HG02798 (cell line): ENCODE results near the gene TIMM50.
"Not testable (repeated sequence)": the region's sequence is repeated elsewhere in the genome, so short reads cannot be mapped to it uniquely, and the experiment has no call there.

Source experiments
- ATAC-seq: cut with Tn5 transposase; IDR thresholded peaks from one replicate; pipeline ENCODE4 v1.9.1; 2021; ENCODE audit warnings: mild to moderate bottlenecking; ENCODE audit not compliant: unreplicated experiment, poor library complexity

Gene TIMM50

DNA sequence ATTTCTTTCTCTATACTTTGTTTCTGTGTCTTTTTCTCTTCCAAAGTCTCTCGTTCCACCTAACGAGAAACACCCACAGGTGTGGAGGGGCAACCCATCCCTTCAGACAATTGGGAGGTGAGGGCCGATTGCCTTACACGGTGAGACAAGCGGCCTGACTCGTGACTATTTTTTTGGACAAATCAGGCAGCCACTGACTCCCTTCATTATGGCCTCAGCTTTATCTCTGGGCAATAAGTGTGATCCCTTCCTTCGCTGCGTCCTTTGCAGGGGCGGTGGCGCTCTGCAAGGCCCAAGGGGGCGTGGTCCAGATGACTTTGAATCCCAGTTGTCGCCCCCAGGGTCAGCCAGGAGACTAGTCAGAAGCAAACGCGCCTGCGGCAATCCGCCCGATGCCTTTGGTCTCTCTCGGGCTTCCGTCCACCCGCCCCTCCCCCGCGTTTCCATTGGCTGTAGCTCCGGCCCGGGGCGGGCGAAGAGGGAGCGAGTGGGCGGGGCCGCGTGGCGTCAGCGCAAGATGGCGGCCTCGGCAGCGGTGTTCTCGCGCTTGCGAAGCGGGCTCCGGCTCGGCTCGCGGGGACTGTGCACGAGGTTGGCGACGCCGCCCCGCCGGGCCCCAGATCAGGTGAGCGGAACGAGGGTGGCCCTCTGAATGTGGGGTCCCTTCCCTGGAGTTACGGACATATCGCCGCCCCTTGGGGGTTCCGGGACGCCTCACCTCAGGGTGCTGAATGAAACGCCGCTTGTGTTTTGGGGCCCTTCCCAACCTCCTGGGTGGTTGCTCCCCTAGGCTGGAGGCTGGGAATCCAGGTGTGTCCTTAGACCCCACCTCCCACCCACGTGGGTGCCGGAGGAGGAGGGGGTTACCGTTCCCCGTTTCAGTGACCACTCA is at the start of gene TIMM50:
Gene TIMM50, plus strand, starts transcription at position 502 of the 892 bp plus-strand sequence. Its CDS starts 16 bp downstream, at position 518.
- peak; percentile 96 for ATAC-seq

DNA sequence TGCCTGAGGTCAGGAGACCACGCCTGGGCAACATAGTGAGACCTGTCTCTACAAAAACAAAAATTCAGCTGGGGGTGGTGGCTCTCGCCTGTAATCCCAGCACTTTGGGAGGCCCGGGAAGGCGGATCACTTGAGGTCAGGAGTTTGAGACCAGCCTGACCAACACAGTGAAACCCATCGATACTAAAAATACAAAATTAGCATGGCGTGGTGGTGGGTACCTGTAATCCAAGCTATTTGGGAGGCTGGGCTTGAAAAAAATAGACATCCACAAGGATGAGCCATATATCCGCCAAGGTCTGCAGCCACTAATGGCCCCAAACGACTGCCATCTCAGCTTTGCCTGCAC is 48.0 kb upstream of the TIMM50 start:
- ATAC-seq, result no peak

DNA sequence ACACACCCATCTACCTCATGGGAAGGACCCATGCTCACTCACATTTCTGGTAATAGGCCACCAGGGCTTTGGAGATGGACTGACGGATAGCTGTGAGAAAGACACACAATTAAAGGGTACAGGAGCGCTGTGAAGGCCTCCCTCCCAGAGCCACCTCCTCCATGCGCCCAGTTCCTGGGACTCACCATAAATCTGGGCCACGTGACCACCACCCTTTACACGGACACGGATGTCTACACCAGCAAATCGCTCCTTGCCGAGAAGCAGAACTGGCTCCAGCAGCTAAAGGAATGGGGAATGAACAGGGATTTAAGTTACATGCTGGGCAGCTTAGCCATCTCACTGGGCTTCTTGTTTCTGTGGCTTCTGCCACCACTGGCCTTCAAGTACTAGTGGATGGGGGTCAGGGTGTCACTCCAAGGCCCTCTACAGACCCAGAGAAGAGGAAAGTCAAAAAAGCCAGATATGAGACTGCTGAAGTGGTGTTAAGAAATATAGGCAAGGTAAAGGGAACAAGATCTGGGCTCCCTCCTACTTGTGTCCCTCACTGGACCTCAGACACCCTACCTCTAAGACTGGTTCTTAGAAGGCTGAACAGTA is 47.1 kb upstream of the TIMM50 start:
- no peak for ATAC-seq

DNA sequence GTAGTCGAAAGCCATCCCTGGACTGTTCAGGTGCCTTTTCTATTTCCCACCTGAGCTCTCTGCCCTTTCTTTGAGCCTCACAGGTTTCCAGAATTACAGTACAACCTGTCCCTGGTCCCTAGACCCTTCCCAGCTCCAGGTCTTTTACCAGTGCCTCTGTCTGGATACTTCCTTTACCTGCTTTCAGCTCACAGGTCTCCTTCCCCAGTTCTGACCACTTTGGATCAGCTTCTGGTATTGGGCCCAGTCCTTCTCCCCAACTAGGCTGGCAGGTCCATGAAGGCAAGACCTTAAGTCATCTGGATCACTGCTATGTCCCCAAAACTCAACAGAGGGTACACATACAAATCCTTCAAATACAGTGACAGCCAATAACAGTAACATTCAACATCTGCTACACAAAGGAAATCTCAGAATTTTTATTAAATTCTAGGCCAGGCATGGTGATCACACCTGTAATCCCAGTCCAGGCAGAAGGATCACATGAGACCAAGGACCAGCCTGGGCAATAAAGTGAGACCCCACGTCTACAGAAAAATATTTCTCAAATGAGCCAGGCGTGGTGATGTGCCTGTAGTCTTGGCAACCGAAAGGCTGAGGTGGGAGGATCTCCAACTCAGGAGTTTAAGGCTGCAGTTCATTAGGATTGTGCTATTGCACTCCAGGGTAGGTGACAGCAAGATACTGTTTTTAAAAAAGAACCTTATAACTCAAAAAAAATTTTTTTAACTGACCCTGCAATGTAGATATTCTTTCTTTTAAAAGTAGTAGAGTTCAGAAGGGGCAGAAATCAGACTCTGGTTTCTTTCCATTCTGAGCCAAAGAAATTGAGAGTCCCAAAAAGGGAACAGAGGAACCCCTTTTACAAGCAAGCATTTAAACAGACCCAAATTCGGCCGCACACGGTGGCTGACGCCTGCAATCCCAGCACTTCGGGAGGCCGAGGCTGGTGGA is 46.2 kb upstream of the TIMM50 start:
- no peak for ATAC-seq

DNA sequence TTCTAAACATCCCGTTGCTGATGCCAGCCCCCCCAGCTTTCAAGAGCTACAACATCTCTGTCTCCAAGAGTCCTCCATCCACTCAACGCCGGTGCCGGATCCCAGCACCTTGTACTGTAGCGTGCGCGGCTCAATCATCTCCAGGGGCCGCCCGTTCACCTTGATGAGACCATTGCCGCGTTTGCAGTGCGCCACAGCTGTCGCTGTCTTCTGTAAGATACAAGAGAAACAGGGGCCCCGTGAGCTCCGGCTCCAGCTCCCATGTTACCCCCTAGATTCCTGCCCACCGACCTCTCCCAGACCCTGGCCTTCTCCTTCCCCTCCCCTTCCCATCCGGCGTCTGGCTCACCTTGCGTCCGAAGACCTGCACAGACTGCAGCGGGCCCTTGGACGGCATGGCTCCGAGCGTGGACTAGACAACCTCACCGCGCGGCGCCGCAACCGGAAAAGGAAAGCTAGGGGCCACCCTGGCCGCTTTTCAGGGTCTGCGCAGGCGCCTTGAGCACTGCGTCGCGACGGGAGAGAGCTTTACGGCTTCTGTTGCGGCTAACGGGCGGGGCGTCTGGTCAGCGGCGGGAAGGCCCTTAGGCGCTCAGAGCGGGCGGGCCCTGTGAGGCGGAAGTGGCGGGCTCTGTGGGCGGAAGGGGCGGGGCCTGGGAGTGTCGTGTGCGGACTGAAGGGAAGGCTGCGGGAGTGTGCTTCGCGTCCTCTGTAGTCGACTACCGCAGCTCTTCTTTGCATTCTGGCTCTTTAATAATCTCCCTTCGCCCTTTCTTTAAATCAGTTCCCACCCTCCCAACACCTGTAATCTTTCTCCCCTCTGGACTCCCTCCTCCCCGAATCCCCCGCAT is 44.9 kb upstream of the TIMM50 start, which contains the start of gene RPS16:
Gene RPS16, minus strand, starts transcription at position 451 of the 851 bp plus-strand sequence. Its CDS starts 54 bp downstream, at position 397.
- peak; percentile 90 for ATAC-seq

DNA sequence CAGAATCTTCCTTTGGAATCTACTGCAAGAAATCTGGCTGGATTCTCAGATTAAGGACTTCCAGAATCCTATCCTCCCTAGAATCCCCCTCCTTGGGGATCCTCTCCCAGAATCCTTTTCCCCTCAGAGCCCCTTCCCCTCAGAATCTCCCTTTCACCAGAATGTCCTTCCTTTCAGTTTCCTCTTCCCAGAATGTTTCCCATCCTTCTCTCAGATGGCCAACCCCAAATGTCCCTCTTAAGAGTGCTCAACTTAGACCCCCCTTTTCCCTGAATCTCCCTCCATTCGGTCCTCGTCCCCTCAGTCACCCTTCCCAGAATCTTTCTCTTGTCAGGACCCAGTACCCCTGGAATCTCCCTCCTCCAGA is 44.3 kb upstream of the TIMM50 start:
- ATAC-seq, result no peak

DNA sequence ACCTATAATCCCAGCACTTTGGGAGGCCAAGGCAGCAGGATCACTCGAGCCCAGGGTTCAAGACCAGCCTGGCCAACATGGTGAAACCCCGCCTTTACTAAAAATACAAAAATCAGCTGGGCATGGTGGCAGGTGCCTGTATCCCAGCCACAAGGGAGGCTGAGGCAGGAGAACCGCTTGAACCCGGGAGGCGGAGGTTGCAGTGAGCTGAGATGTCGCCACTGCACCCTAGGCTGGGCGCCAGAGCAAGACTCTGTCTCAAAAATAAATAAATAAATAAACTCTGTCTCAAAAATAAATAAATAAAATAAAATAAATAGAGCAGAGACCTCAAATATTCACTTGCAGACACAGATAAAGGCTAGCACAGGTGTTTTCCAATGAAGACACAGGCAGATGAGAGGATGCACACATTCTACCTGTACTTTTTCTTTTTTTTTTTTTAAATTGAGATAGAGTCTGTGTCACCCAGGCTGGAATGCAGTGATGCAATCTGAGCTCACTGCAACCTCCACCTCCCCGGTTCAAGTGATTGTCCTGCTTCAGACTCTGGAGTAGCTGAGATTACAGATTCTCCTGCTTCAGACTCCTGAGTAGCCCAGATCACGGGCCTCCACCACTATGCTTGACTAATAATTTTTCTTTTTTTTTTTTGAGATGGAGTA is 42.2 kb upstream of the TIMM50 start:
- no peak for ATAC-seq

DNA sequence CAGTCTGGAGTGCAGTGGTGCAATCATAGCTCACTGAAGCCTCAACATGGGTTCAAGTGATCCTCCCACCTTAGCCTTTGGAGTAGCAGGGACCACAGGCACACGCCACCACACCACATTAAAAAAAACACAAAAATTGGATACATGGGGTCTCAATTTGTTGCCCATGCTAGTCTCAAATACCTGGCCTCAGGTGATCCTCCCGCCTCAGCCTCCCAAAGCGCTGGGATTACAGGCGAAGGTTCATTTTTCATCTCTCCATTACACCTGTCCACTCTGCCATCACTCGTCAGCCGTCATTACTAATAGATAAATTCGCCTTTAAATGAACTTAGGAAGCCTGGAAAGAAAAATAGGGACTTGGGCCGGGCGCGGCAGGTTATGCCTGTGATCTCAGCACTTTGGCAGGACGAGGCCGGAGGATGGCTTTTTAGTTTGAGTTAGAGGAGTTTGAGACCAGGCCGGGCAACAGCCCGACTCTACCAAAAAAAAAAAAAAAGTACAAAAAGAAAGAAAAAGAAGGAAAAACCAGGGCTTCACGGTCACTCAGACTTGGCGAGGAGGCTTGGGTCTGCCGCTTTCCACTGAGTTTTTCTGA is 35.9 kb upstream of the TIMM50 start:
- no peak for ATAC-seq

DNA sequence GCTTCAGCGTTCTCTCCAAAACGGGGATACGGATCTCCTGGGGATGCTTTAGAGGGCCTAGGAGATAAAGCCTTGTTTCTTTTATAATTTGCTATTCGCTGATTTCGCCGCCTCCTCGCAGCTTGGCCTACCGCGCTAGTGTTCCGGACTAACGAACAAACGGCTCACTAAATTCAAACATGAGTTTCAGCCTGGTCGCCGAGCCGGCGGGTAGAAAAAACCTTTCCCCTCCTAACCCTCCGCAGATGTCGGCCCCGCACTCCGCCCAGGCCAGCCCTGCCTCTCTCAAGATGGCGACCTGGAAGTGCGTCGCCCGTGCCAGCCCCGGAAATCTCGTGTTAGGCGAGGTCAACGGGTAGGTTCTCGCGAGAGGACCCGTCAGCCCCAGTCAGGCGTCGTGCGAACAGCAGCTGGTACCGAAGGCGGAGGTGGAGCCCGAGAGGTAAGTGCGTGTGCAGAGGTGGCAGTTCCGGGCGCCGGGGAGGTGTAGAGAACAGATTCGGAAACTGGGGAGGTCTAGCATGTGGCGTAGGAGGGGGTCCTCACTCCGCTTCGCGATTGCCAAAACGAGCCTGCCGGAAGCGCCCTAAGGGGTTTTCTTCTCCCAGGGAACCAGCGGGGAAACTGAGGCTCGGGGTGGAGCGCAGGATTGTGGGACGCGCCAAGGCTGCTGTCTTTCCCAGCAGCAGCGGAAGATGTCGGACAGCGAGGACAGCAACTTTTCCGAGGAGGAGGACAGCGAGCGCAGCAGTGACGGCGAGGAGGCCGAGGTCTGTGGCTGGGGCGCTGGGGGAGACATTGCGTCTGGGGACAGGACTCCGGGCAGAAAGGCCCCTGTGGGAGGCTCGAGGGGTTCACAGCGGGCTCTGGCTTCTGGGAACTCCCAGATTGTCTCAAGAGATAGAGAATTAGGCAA is 35.2 kb upstream of the TIMM50 start, which contains the start of gene SUPT5H:
Gene SUPT5H, plus strand, starts transcription at position 387 of the 916 bp plus-strand sequence. Its CDS starts 309 bp downstream, at position 696.
- ATAC-seq, result peak; percentile 93

DNA sequence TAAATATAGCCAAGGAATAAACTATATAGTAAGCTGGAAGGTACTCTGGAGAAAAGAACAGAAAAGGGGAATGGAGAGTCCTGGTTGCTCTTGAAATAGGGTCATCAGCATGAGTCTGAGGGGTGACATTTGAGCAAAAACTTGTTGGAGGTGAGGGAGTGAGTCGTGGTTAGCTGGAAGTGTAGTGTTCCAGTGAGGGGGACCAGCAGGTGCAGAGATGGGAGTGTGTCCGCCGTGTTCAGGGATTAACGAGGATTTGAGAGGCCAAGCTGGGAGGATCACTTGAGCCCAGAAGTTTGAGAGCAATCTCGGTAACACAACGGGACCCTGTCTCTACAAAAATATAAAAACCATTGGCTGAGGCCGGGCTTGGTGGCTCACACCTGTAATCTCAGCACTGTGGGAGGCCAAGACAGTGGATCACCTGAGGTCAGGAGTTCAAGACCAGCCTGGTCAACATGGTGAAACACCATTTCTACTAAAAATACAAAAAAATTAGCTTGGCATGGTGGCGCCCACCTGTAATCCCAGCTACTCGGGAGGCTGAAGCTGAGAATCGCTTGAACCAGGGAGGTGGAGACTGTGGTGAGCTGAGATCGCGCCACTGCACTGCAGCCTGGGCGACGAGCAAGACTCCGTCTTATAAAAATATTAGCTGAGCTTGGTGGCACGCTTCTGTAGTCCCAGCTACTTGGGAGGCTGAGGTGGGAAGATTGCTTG is 34.1 kb upstream of the TIMM50 start:
- ATAC-seq, result no peak

DNA sequence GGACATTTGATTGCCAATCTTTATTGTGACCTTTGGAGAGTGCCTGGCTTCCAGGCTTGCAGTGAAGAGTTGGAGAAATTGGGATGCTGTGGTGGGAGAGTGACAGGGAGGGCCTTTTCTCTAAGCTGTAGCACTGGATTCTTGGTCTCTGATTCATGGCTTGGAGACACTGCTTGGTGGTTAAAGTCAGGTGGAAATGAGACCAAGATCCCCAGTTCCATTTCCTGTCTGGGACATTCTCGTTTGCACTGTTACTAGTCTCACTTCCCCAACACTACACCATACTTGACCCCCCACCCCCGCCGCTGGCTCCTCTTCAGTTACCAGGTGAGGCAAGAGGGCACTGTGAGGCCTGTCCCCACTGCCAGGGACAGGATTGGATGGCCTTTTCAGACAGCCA is 32.4 kb upstream of the TIMM50 start:
- no peak for ATAC-seq

DNA sequence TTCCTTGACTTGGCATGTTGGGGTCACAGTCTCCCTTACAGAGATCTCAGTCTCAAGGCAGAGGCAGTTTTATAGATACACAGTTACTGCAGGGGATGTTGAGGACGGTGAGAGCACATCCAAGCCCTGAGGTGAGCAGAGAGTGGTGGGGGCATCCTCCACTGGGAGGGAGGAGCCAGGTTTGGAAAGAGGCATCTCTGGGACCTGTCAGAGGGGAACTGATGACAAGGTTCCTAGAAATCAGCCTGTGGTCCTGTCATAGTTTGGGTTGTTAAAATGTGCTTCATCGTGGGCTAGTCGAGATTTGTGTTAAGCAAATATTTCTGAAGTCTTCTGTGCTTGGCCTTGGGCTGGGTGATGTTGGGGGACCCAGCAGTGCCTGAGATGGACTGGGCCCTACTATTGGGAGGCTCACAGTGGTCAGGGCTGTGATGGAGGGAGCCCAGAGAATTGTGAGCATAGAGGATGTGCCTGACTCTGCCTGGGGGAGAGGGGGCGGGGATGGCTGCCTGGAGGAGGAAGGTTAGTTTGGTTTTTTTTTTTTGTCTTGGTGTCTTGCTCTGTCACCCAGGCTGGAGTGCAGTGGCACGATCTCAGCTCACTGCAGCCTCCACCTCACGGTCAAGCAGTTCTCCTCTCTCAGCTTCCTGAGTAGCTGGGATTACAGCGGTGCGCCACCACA is 31.4 kb upstream of the TIMM50 start:
- no peak for ATAC-seq

DNA sequence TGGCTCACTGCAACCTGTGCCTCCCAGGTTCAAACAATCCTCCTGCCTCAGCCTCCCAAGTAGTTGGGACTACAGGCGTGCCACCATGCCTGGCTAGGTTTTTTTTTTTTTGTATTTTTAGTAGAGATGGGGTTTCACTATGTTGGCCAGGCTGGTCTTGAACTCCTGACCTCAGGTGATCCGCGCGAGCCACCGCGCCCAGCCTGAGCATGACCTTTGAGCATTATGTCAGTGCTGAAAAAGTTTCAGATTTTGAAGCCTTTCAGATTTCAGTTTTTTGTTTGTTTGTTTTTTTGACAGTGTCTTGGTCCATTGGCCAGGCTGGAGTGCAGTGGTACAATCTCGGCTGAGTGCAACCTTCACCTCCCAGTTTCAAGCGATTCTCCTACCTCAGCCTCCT is 29.4 kb upstream of the TIMM50 start:
- ATAC-seq, result not testable (repeated sequence)

DNA sequence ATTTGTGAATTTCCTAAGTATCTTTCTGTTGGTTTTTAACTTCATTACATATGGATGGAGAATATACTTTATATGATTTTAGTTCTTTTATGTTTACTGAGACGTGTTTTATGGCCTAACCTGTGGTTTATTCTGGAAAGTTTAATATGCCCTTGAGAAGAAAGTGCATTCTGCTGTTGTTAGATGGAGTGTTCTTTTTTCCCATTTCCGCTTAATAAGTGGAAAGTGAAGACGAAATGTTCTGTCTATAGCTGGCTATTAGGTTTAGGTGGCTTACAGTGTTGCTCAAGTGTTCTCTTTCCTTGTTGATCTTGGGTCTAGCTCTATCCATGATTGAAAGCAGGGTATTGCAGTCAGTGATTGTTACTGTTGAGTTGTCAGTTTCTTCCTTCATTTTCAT is 17.2 kb upstream of the TIMM50 start:
- no peak for ATAC-seq

DNA sequence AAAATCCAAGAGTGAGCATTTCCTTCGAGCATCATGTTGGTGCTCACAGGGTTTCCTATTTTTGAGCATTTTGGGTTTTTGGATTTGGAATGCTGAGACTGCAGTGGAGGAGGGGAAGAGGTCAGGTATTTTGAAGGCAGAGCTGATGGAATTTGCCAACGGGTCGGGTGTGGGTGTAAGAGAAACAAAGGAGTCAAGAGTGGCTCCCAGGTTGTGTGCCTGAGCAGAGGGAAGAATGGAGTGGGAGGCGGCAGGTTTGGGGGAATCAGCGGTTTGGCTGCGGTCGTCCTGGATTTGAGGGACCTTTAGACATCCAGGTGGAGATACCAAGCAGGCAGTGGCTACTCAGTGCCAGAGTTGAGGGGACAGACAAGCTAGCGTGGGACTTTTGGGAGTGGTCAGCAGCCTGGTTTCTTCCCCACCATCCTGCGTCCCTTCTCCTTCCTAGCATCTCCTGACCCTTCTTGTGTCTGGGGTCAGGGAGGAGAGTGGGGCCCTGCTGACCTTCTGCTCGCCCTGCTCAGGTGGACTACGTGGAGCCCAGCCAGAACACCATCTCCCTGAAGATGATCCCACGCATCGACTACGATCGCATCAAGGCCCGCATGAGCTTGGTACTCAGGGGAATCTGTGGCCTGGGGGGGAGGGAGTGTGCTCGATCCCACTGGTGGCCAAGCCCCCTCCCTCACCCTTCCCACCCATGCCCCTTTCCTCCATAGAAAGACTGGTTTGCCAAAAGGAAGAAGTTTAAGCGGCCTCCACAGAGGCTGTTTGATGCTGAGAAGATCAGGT is 14.5 kb upstream of the TIMM50 start:
- no peak for ATAC-seq

DNA sequence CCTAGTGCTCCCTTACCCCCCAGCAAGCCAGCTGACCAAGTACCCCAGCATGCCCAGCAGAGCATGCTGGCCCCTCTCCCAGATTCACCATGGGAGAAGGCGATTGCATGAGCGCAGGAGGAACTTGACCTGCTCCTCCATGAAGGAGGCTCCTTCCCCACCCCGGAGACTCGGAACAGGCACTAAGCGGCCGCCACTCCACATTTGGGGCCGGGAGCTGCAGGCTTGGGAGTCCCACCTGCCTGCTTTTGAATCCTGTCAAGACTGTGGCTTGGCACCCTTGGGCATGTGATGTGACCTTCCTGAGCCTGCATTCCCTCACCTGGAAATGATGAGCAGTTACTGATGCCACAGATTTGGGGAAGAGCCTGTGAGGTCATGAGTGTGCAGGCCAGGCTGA is 12.7 kb upstream of the TIMM50 start:
- ATAC-seq, result no peak
